ENCODE data around the gene OR10J4. TPM values are rescaled to one million over a fixed set of nuclear protein-coding genes. Genes with fewer than 3 reads are reported as not detected.

Gene OR10J4
- not detected for total RNA-seq

DNA sequence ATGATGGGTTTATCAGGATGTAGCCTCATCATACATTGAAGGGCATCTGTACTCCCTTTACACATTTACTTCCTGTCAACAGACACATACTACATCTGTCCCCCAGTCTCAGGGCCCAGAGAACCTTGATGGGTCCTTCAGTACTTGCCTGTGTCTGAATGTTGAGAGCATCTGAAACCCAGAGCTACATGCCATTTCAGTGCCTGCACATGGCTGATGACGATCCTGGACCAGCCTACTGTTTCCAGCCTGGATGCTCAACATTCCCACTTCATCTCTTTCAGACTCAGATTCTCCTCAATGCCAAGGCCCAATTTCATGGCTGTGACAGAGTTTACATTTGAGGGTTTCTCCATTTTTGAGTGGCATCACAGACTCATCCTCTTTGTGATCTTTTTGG, at the start of gene OR10J4:
Gene OR10J4, plus strand, starts transcription at position 301 of the 400 bp plus-strand sequence.
- H3K36me3 ChIP-seq = no peaks in the 10 kb centered on the region
- no peaks in the 10 kb centered on the region for H3K9me3 ChIP-seq
- TF ChIP-seq CTCF (IDR thresholded peaks at IDR 0.05) (no peak), EP300 (IDR thresholded peaks at IDR 0.05) (no peak), POLR2A (IDR thresholded peaks at IDR 0.05) (no peak), POLR2AphosphoS5 (IDR thresholded peaks at IDR 0.05) (no peak)
- DNase-seq (no peak), ATAC-seq (ENCODE audit: low FRiP score in 2 of 2) (no peak)
- WGBS, 2 donors = 89 to 100% methylated on average over 1 of the region's 1 CpG
- no peaks in the 10 kb centered on the region for H3K4me1 ChIP-seq
- H3K27ac ChIP-seq = no peak within 1 kb of the TSS
- H3K4me3 ChIP-seq = no peak within 1 kb of the TSS
- H3K27me3 ChIP-seq = no peaks in the 10 kb centered on the region

GRCh38 chr1:159406821-159407220, 25.2 kb upstream of the OR10J4 start:
- ATAC-seq (ENCODE audit: low FRiP score in 2 of 2) (no peak), DNase-seq (no peak)
- no peaks in the 10 kb centered on the region for H3K4me1 ChIP-seq
- TF ChIP-seq CTCF (IDR thresholded peaks at IDR 0.05) (no peak), EP300 (IDR thresholded peaks at IDR 0.05) (no peak), POLR2A (IDR thresholded peaks at IDR 0.05) (no peak), POLR2AphosphoS5 (IDR thresholded peaks at IDR 0.05) (no peak)
- no peaks in the 10 kb centered on the region for H3K36me3 ChIP-seq
- H3K27ac ChIP-seq = no peak overlapping the region
- H3K4me3 ChIP-seq = no peak overlapping the region
- no peaks in the 10 kb centered on the region for H3K27me3 ChIP-seq
- WGBS, 2 donors = 79 to 91% methylated on average over 2 of the region's 2 CpGs
- H3K9me3 ChIP-seq = no peaks in the 10 kb centered on the region

DNA sequence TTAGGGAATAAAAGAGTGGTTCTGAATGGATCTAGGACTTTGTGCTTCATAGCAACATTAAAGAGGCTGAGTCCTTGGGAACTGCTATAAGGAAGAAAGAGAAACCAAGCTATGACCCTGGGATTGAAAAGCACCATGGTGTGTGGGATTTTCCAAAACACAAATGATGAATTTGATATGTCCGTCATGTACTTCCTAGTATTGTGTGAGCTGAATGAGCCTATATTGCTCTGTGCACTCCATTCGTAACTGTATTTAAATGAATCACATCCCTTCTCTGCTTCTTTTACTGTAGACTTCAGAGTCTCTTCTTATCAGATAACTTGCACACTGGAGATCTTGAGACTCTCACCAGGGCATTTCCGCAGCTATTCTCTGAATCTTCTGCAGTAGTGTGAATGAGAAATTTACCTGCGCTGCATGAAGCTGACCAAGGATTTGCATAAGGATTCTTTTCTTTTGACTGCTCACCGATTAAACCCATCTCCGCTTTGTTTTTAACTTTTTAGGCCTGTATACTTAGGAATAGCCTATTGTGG, 23.1 kb upstream of the OR10J4 start:
- ATAC-seq (ENCODE audit: low FRiP score in 2 of 2) (no peak), DNase-seq (no peak)
- no peaks in the 10 kb centered on the region for H3K36me3 ChIP-seq
- no peaks in the 10 kb centered on the region for H3K27me3 ChIP-seq
- TF ChIP-seq POLR2AphosphoS5 (IDR thresholded peaks at IDR 0.05) = no peak
- TF ChIP-seq POLR2A (IDR thresholded peaks at IDR 0.05) = no peak
- TF ChIP-seq EP300 (IDR thresholded peaks at IDR 0.05) = peak in 1 of 4 donors; percentile 17
- TF ChIP-seq CTCF (IDR thresholded peaks at IDR 0.05) = no peak
- WGBS, 2 donors = 62 to 69% methylated on average over 6 of the region's 6 CpGs
- no peaks in the 10 kb centered on the region for H3K9me3 ChIP-seq
- no peaks in the 10 kb centered on the region for H3K4me1 ChIP-seq
- H3K4me3 ChIP-seq = no peak overlapping the region
- H3K27ac ChIP-seq = no peak overlapping the region

DNA sequence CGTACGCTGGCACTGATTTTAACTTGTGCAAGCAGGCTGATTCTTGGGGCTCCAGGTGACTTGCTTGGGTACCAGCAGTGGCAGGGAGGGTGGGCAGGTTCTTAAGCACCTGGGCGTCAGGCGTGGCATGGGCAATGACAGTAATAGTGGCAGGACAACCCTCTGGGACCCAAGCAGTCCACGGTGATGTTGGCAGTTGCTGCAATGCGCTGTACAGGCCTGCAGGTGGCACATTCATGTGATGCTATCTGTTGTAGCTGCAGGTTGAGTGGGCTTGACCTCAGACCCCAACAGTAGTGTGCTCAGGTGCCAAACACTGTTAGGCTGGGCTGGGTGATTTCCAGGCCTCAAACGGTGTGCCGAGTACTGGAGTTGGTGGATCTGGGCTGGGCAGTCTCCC, 10.2 kb upstream of the OR10J4 start:
- no peaks in the 10 kb centered on the region for H3K36me3 ChIP-seq
- H3K27ac ChIP-seq = no peak overlapping the region
- TF ChIP-seq EP300 (IDR thresholded peaks at IDR 0.05) = no peak
- TF ChIP-seq POLR2A (IDR thresholded peaks at IDR 0.05) = no peak
- peak in 1 of 6 experiments; percentile 14 for TF ChIP-seq CTCF (IDR thresholded peaks at IDR 0.05)
- TF ChIP-seq POLR2AphosphoS5 (IDR thresholded peaks at IDR 0.05) = no peak
- no peaks in the 10 kb centered on the region for H3K27me3 ChIP-seq
- 57 to 93% methylated on average over 3 to 8 of the region's 8 CpGs for WGBS, 2 donors
- DNase-seq (no peak), ATAC-seq (ENCODE audit: low FRiP score in 2 of 2) (peak in 1 of 2 donors; percentile 26)
- H3K9me3 ChIP-seq = peaks cover 0 to 10% (median 8%) of the 10 kb centered on the region in 4 donors
- no peak overlapping the region for H3K4me3 ChIP-seq
- no peaks in the 10 kb centered on the region for H3K4me1 ChIP-seq

DNA sequence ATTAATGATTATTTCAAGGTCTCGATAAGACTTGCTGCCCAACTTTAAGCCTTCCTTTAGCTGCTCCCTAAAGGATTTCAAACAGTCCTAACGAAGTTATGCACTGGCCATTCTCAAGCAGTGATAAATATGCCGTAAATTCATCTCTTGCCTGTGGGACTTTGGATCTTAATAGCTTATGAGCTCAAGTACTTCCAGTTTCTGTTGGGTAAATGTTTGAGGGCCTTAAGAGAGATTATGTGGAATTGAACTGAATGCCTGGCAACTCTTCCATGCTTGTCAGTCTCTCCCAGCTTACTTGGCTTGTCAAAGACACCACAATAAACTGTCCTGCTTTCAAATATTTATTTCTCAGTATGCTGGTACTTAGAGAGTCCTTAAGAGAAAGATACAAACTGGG, 3.5 kb upstream of the OR10J4 start:
- WGBS, 2 donors = 69 to 73% methylated on average over 3 of the region's 3 CpGs
- no peaks in the 10 kb centered on the region for H3K27me3 ChIP-seq
- H3K27ac ChIP-seq = no peak overlapping the region
- DNase-seq (no peak), ATAC-seq (ENCODE audit: low FRiP score in 2 of 2) (no peak)
- no peaks in the 10 kb centered on the region for H3K9me3 ChIP-seq
- TF ChIP-seq POLR2AphosphoS5 (IDR thresholded peaks at IDR 0.05) (no peak), POLR2A (IDR thresholded peaks at IDR 0.05) (no peak), EP300 (IDR thresholded peaks at IDR 0.05) (no peak), CTCF (IDR thresholded peaks at IDR 0.05) (no peak)
- no peaks in the 10 kb centered on the region for H3K36me3 ChIP-seq
- H3K4me3 ChIP-seq = no peak overlapping the region
- H3K4me1 ChIP-seq = no peaks in the 10 kb centered on the region
